Activated CD8-positive, alpha-beta memory T cell treated with anti-CD3 and anti-CD28 coated beads, Interleukin-2, amount 50 U/mL, for 4 hours (primary cell): ENCODE measurements around the gene MLEC.

Experiments
- DNase-seq: peaks from one replicate; pipeline ENCODE4 v3.0.0-alpha.2; 2020

MLEC gene

DNA sequence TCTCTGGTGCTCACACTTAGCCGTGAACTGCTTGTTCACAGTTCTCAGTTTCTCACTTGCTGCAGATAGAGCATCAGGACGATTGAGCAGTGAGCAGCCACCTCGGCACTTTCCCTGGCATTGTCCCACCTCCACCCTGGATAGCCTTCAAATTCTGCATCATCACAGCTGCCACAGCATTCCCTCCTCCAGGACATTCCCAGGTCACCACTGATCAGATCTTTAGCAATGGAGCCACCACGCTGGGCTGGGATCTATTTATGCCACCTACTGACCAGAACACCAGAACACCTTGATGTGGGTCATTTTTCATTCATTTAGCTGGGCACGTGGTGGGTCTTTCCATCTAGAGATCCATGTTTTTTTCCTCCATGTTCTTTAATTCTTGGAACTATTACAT lies 62.3 kb downstream of the MLEC start:
- no peak for DNase-seq

DNA sequence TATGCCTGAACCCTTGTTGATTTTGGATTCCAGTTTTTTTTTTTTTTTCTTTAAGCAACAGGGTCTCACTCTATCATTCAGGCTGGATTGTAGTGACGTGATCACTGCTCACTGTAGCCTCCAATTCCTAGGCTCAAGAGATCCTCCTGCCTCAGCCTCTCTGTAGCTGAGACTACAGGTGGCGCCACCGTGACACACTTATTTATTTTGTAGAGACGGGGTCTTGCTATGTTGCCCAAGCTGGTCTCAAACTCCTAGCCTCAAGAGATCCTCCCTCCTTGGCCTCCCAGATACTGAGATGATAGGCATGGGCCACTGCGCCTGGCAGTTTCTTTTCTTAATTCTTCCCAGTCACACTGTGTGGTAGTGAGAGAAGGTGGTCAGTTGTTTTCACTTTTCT lies 63.9 kb downstream of the MLEC start:
- DNase-seq, result no peak

DNA sequence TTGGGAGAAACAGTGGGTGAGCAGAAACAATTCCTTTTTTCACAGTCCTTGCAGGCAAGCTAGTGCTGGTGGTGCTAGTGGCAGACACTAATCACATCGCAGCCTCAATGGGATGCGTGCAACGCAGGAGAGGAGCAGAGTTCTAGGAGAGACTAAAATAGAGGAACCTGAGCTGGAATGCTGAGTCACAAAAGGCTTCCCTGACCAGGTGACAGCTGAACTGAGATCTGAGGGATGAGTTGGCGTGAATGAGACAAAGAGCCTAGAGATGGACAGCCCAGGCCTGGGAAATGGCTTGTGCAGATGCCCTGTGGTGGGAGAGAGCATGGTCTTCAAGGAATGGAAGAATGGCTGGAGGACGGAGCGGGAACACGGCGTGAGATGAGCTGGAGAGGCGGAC lies 64.4 kb downstream of the MLEC start:
- no peak for DNase-seq
